K562 (cell line): Measurements from ENCODE around the gene SYDE1. TPM values are rescaled to one million over a fixed set of nuclear protein-coding genes. Genes with fewer than 3 reads are reported as not detected.

Experiments
- ATAC-seq: fragments of 200-7000 bp; cut with Tn5 transposase; 3 replicates; pipeline ENCODE4 v1.9.1; 2020; ENCODE audit warnings: moderate library complexity
- BruUV-seq: library from RNA; stranded (reverse); fragments of 400-500 nt; replicated peaks from 2 replicates; lab custom pipeline; 2021; lab: Mats Ljungman, UMichigan
- CTCF ChIA-PET: fragments of 300-600 bp; formaldehyde crosslinking; extraction: SDS; loops from one replicate; lab custom pipeline; 2021; ENCODE audit warnings: low intra/inter-chr PET ratio; lab: Yijun Ruan, JAX
- POLR2A ChIA-PET: fragments of 300-600, 350-650 bp; sonication (Branson Sonifier 250); formaldehyde crosslinking; extraction: SDS; loops from one replicate; lab custom pipeline; 2021; ENCODE audit warnings: antibody characterized with exemption, inconsistent platforms; lab: Yijun Ruan, JAX
- DNase-seq, 4 experiments: peaks; one replicate each; pipeline versions ENCODE4 v3.0.0 to v3.0.0-alpha.2; 2011 to 2018; ENCODE audit warnings: low spot score in 3 of 4, mixed read lengths in 3 of 4; ENCODE audit errors: extremely low read depth in 1 of 4
- FAIRE-seq: peaks from 2 replicates; lab custom pipeline; 2011; peaks lifted over from hg19 to GRCh38; lab: Jason Lieb, UNC
- H2AFZ ChIP-seq: 2 replicates; pipeline ENCODE4 v1.6.0; 2011; ENCODE audit warnings: low read depth, low read length, control low read depth, inconsistent platforms
- H3K27ac ChIP-seq: fragments of 200-600 bp; 3 replicates; pipeline ENCODE4 v1.8.0; 2011; ENCODE audit warnings: low read depth, mild to moderate bottlenecking, control low read depth, inconsistent platforms, low read length, moderate library complexity, mixed read lengths; ENCODE audit errors: extremely low read depth
- H3K27me3 ChIP-seq, 2 experiments: fragments of 300-600 bp in 1 of 2; 2 replicates in 1 of 2; 3 replicates in 1 of 2; pipeline versions ENCODE4 v1.6.0 to v1.8.0; 2011; ENCODE audit warnings: inconsistent platforms in 2 of 2, low read length in 2 of 2, mild to moderate bottlenecking in 1 of 2, mixed read lengths in 1 of 2, moderate library complexity in 1 of 2; ENCODE audit not compliant: control insufficient read depth in 2 of 2, insufficient read depth in 2 of 2
- H3K36me3 ChIP-seq: fragments of 300-600 bp; 3 replicates; pipeline ENCODE4 v1.8.0; 2011; ENCODE audit warnings: mild to moderate bottlenecking, low read length, inconsistent platforms; ENCODE audit not compliant: control insufficient read depth, insufficient read depth
- H3K4me1 ChIP-seq, 2 experiments: fragments of 200-600 bp in 1 of 2; replicated peaks in 1 of 2; 2 replicates in 1 of 2; 3 replicates in 1 of 2; pipeline versions ENCODE4 v1.5.1 to v1.8.0; 2011; ENCODE audit warnings: inconsistent platforms in 2 of 2, low read length in 2 of 2, mild to moderate bottlenecking in 1 of 2, mixed read lengths in 1 of 2, moderate library complexity in 1 of 2; ENCODE audit not compliant: control insufficient read depth in 2 of 2, insufficient read depth in 2 of 2
- H3K4me2 ChIP-seq: 2 replicates; pipeline ENCODE4 v1.6.1; 2011; ENCODE audit warnings: low read length, control low read depth, inconsistent platforms, mixed read lengths; ENCODE audit not compliant: insufficient read depth
- H3K4me3 ChIP-seq: fragments of 200-600 bp; sonication (generic), shearing (Covaris generic); 2 replicates; pipeline ENCODE4 v1.5.1; 2016; ENCODE audit warnings: control low read depth, inconsistent platforms
- H3K79me2 ChIP-seq: fragments of 200-600 bp; 3 replicates; pipeline ENCODE4 v1.8.0; 2011; ENCODE audit warnings: low read length, inconsistent platforms; ENCODE audit not compliant: control insufficient read depth, insufficient read depth
- H3K9ac ChIP-seq, 2 experiments: 2 replicates each; pipeline versions ENCODE4 v1.6.0 to v1.6.1; 2011; ENCODE audit warnings: low read depth in 2 of 2, low read length in 2 of 2, control low read depth in 1 of 2, inconsistent platforms in 1 of 2, mild to moderate bottlenecking in 1 of 2, mixed read lengths in 1 of 2; ENCODE audit not compliant: insufficient read depth in 1 of 2
- H3K9me1 ChIP-seq: one replicate; pipeline ENCODE4 v1.6.0; 2011; ENCODE audit warnings: inconsistent platforms, mild to moderate bottlenecking, low read length, moderate library complexity; ENCODE audit not compliant: control insufficient read depth, insufficient read depth
- H3K9me3 ChIP-seq: replicated peaks from 2 replicates; pipeline ENCODE4 v1.5.1; 2011; ENCODE audit warnings: low read depth, low read length, inconsistent platforms; ENCODE audit not compliant: control insufficient read depth, insufficient read depth
- H4K20me1 ChIP-seq: replicated peaks from 2 replicates; pipeline ENCODE4 v1.6.1; 2011; ENCODE audit warnings: low read length, inconsistent platforms, mixed read lengths; ENCODE audit not compliant: control insufficient read depth, insufficient read depth
- ID3 ChIP-seq, 2 experiments: fragments of 250-450 bp in 1 of 2; fragments of 450-650 bp in 1 of 2; sonication (Bioruptor Pico) in 1 of 2; IDR thresholded peaks; 2 replicates each; pipeline versions ENCODE4 v1.6.1 to v1.8.0; 2016 to 2021; ENCODE audit warnings: mild to moderate bottlenecking in 2 of 2, moderate library complexity in 2 of 2, missing compliant biosample characterization in 1 of 2, missing genetic modification characterization in 1 of 2
- KAT8 ChIP-seq: fragments of 450-650 bp; IDR thresholded peaks from 2 replicates; pipeline ENCODE4 v1.6.1; 2016; ENCODE audit warnings: low read depth, mild to moderate bottlenecking
- THRA ChIP-seq: fragments of 450-650 bp; IDR thresholded peaks from 2 replicates; pipeline ENCODE4 v1.6.1; 2017; ENCODE audit warnings: mild to moderate bottlenecking, moderate library complexity
- WGBS: fragments of 100-300 bp; shearing (Covaris generic); methylation state at CpG from one replicate; pipeline ENCODE4 v1.1.6; 2016; ENCODE audit warnings: low coverage, mixed read lengths; ENCODE audit not compliant: insufficient coverage; ENCODE audit errors: missing lambda C conversion rate; 5-methylcytosine and 5-hydroxymethylcytosine counted together
- in situ Hi-C: fragments of 300-500 bp; cut with MboI; formaldehyde crosslinking; loops from 4 replicates; pipeline ENCODE4 v1.15.0; 2018; ENCODE audit warnings: inconsistent platforms, mixed read lengths
- intact Hi-C: fragments of 100-400 bp; cut with micrococcal nuclease; formaldehyde crosslinking; loops from 2 replicates; pipeline ENCODE4 v1.14.2; 2022
- polyA plus RNA-seq, 8 experiments: library from polyadenylated mRNA; depleted of rRNA in 4 of 8; stranded (reverse) in 5 of 8; unstranded in 3 of 8; fragments of >200 nt; fragmentation: Nextera tagmentation in 2 of 8; fragmentation: Illumina TruSeq in 1 of 8; extraction: Ambion mirVana in 2 of 8; extraction: Trizol in 1 of 8; gene quantifications; 2 replicates each; pipeline versions ENCODE4 v1.2.1 to v1.2.3, GENCODE V29; 2011 to 2014; ENCODE audit warnings: inconsistent platforms in 1 of 8, missing spikeins in 1 of 8
- total RNA-seq, 7 experiments: library from RNA; depleted of rRNA in 6 of 7; stranded (reverse); fragments of >200 nt in 6 of 7; fragmentation: Illumina TruSeq in 2 of 7; extraction: Trizol in 2 of 7; gene quantifications; 2 replicates each; pipeline versions ENCODE4 v1.2.1 to v1.2.3, GENCODE V29; 2011 to 2021; ENCODE audit warnings: low replicate concordance in 1 of 7
- TF ChIP-seq, protein P1 (sequence below): fragments of 450-650 bp; IDR thresholded peaks from 2 replicates; pipeline ENCODE4 v1.6.1; 2016; ENCODE audit warnings: mild to moderate bottlenecking, moderate library complexity

SYDE1 gene
- total and polyA plus RNA-seq, 9 of the 15 experiments (the other 6 are each of a cell fraction or from before 2014, with no cell fraction given), result 0.04 TPM; not detected in 8

DNA sequence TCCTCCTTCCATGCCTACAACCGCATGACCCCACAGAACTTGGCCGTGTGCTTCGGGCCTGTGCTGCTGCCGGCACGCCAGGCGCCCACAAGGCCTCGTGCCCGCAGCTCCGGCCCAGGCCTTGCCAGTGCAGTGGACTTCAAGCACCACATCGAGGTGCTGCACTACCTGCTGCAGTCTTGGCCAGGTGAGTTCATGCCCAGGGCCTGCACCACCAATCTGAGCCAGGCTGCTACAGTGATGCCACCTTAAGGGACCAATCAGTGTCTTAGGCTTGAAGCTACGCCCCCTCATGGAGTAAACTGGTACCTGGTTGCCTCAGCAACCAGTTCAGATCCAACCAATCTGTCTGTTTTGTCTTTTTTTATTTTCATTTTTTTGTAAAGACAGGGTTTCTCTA lies 5.2 kb downstream of the SYDE1 start (continued):
- TF ChIP-seq ID3 (CRISPR knock-in tag; IDR thresholded peaks at IDR 0.05) (no peak), ID3 (tag; IDR thresholded peaks at IDR 0.05) (no peak)

- Histone ChIP-seq H3K27me3 (peaks cover 2 to 18% of the 10 kb centered on the region in 2 experiments; a peak in 3 of 5 replicates), H3K9me1 (no peaks in the 10 kb centered on the region), H4K20me1 (no peaks in the 10 kb centered on the region), H3K36me3 (peaks cover 16% of the 10 kb centered on the region; the same call in 2 of the 3 replicates), H3K4me3 (no peak overlapping the region), H3K9me3 (no peaks in the 10 kb centered on the region), H3K79me2 (no peaks in the 10 kb centered on the region), H2AFZ (no peak overlapping the region), H3K4me1 (peaks cover 0 to 20% of the 10 kb centered on the region in 2 experiments; a peak in 2 of 5 replicates), H3K4me2 (no peak overlapping the region), H3K27ac (no peak overlapping the region), H3K9ac (no peak overlapping the region)
- BruUV-seq, result no TSS peak
- intact Hi-C loops (no loop called here), in situ Hi-C loops (no loop called here)
- DNase-seq (no peak), FAIRE-seq (no peak), ATAC-seq (no peak)
- ChIA-PET POLR2A (interaction anchor here (0.6 to 2.2 kb wide), 4 partner anchors 12 to 327 kb away, joined by 3 to 5 read pairs (median 4); no protein-coding TSS in a partner anchor), CTCF (no interaction called here)
- 78% methylated on average over 29 of the region's 58 CpGs for WGBS
- TF ChIP-seq THRA (no peak), KAT8 (no peak)
- TF ChIP-seq, protein P1, sequence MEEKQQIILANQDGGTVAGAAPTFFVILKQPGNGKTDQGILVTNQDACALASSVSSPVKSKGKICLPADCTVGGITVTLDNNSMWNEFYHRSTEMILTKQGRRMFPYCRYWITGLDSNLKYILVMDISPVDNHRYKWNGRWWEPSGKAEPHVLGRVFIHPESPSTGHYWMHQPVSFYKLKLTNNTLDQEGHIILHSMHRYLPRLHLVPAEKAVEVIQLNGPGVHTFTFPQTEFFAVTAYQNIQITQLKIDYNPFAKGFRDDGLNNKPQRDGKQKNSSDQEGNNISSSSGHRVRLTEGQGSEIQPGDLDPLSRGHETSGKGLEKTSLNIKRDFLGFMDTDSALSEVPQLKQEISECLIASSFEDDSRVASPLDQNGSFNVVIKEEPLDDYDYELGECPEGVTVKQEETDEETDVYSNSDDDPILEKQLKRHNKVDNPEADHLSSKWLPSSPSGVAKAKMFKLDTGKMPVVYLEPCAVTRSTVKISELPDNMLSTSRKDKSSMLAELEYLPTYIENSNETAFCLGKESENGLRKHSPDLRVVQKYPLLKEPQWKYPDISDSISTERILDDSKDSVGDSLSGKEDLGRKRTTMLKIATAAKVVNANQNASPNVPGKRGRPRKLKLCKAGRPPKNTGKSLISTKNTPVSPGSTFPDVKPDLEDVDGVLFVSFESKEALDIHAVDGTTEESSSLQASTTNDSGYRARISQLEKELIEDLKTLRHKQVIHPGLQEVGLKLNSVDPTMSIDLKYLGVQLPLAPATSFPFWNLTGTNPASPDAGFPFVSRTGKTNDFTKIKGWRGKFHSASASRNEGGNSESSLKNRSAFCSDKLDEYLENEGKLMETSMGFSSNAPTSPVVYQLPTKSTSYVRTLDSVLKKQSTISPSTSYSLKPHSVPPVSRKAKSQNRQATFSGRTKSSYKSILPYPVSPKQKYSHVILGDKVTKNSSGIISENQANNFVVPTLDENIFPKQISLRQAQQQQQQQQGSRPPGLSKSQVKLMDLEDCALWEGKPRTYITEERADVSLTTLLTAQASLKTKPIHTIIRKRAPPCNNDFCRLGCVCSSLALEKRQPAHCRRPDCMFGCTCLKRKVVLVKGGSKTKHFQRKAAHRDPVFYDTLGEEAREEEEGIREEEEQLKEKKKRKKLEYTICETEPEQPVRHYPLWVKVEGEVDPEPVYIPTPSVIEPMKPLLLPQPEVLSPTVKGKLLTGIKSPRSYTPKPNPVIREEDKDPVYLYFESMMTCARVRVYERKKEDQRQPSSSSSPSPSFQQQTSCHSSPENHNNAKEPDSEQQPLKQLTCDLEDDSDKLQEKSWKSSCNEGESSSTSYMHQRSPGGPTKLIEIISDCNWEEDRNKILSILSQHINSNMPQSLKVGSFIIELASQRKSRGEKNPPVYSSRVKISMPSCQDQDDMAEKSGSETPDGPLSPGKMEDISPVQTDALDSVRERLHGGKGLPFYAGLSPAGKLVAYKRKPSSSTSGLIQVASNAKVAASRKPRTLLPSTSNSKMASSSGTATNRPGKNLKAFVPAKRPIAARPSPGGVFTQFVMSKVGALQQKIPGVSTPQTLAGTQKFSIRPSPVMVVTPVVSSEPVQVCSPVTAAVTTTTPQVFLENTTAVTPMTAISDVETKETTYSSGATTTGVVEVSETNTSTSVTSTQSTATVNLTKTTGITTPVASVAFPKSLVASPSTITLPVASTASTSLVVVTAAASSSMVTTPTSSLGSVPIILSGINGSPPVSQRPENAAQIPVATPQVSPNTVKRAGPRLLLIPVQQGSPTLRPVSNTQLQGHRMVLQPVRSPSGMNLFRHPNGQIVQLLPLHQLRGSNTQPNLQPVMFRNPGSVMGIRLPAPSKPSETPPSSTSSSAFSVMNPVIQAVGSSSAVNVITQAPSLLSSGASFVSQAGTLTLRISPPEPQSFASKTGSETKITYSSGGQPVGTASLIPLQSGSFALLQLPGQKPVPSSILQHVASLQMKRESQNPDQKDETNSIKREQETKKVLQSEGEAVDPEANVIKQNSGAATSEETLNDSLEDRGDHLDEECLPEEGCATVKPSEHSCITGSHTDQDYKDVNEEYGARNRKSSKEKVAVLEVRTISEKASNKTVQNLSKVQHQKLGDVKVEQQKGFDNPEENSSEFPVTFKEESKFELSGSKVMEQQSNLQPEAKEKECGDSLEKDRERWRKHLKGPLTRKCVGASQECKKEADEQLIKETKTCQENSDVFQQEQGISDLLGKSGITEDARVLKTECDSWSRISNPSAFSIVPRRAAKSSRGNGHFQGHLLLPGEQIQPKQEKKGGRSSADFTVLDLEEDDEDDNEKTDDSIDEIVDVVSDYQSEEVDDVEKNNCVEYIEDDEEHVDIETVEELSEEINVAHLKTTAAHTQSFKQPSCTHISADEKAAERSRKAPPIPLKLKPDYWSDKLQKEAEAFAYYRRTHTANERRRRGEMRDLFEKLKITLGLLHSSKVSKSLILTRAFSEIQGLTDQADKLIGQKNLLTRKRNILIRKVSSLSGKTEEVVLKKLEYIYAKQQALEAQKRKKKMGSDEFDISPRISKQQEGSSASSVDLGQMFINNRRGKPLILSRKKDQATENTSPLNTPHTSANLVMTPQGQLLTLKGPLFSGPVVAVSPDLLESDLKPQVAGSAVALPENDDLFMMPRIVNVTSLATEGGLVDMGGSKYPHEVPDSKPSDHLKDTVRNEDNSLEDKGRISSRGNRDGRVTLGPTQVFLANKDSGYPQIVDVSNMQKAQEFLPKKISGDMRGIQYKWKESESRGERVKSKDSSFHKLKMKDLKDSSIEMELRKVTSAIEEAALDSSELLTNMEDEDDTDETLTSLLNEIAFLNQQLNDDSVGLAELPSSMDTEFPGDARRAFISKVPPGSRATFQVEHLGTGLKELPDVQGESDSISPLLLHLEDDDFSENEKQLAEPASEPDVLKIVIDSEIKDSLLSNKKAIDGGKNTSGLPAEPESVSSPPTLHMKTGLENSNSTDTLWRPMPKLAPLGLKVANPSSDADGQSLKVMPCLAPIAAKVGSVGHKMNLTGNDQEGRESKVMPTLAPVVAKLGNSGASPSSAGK, result 0 out of 2 replicates have a peak, but pooled peaks have one; percentile 37
These were observed 6.3 kb downstream of the SYDE1 start for GRCh38 chr19:15113245-15114152.
